H1 (cell line): ENCODE measurements around the gene NDUFAF3. TPM values are rescaled to one million over a fixed set of nuclear protein-coding genes. Genes with fewer than 3 reads are reported as not detected.

Source experiments
- CTCF ChIA-PET: fragments of 300-600 bp; sonication (Branson Sonifier 250); formaldehyde crosslinking; loops from one replicate; lab custom pipeline; 2021; ENCODE audit not compliant: partially characterized antibody; lab: Charles Lee
- POLR2A ChIA-PET: fragments of 300-600 bp; sonication (Branson Sonifier 250); formaldehyde crosslinking; loops from one replicate; lab custom pipeline; 2021; ENCODE audit warnings: inconsistent platforms; ENCODE audit not compliant: partially characterized antibody; lab: Charles Lee
- DNase-seq, 2 experiments: peaks; one replicate each; pipeline versions ENCODE4 v3.0.0 to v3.0.0-alpha.2; 2010 to 2022; ENCODE audit warnings: low spot score in 2 of 2, low read depth in 1 of 2, mixed read lengths in 1 of 2
- FAIRE-seq: peaks from 2 replicates; lab custom pipeline; 2011; peaks lifted over from hg19 to GRCh38; lab: Jason Lieb, UNC
- H2AFZ ChIP-seq: 2 replicates; pipeline ENCODE4 v1.8.1; 2012; ENCODE audit warnings: low read length, inconsistent platforms
- H2AK5ac ChIP-seq: 2 replicates; pipeline ENCODE4 v1.6.1; 2013; ENCODE audit warnings: low read depth, low read length
- H2BK120ac ChIP-seq: replicated peaks from 2 replicates; pipeline ENCODE3; 2013; ENCODE audit warnings: low read depth, low read length, inconsistent platforms
- H2BK12ac ChIP-seq: 2 replicates; pipeline ENCODE4 v1.6.1; 2013; ENCODE audit warnings: low read depth, low read length
- H2BK15ac ChIP-seq: 2 replicates; pipeline ENCODE4 v1.6.1; 2013; ENCODE audit warnings: low read length
- H2BK20ac ChIP-seq: 2 replicates; pipeline ENCODE4 v1.6.1; 2013; ENCODE audit warnings: low read length
- H2BK5ac ChIP-seq: 2 replicates; pipeline ENCODE4 v1.6.1; 2013; ENCODE audit warnings: low read depth, low read length
- H3K14ac ChIP-seq: 2 replicates; pipeline ENCODE4 v1.6.1; 2013; ENCODE audit warnings: inconsistent platforms; ENCODE audit not compliant: insufficient read length
- H3K18ac ChIP-seq: 2 replicates; pipeline ENCODE4 v1.6.1; 2013; ENCODE audit warnings: low read length; ENCODE audit errors: extremely low read depth
- H3K23ac ChIP-seq: 2 replicates; pipeline ENCODE4 v1.6.1; 2013; ENCODE audit warnings: inconsistent platforms; ENCODE audit not compliant: insufficient read length
- H3K23me2 ChIP-seq: 2 replicates; pipeline ENCODE4 v1.6.1; 2013; ENCODE audit warnings: low read depth, low read length
- H3K27ac ChIP-seq: 2 replicates; pipeline ENCODE4 v1.6.1; 2011; ENCODE audit warnings: low read depth, low read length, inconsistent platforms
- H3K27me3 ChIP-seq, 4 experiments: replicated peaks in 1 of 4; 1 replicate in 1 of 4; 2 replicates in 3 of 4; pipeline versions ENCODE4 v1.6.1 to v1.8.1; 2011 to 2013; ENCODE audit warnings: low read length in 3 of 4, mild to moderate bottlenecking in 3 of 4, inconsistent platforms in 2 of 4, mixed read lengths in 2 of 4, moderate library complexity in 1 of 4; ENCODE audit not compliant: control insufficient read depth in 3 of 4, insufficient read depth in 3 of 4; ENCODE audit errors: extremely low read depth in 1 of 4
- H3K36me3 ChIP-seq, 4 experiments: 2 replicates each; pipeline versions ENCODE4 v1.6.1 to v1.8.1; 2011 to 2013; ENCODE audit warnings: mild to moderate bottlenecking in 4 of 4, low read length in 3 of 4, moderate library complexity in 2 of 4, control low read depth in 1 of 4, inconsistent platforms in 1 of 4; ENCODE audit not compliant: insufficient read depth in 4 of 4, control insufficient read depth in 2 of 4
- H3K4ac ChIP-seq: replicated peaks from 2 replicates; pipeline ENCODE3; 2013; ENCODE audit warnings: low read length, low read depth, mixed read lengths, inconsistent platforms; ENCODE audit not compliant: insufficient read length
- H3K4me1 ChIP-seq, 4 experiments: replicated peaks in 1 of 4; 1 replicate in 1 of 4; 2 replicates in 3 of 4; pipeline versions ENCODE4 v1.6.1 to v1.8.1; 2011 to 2013; ENCODE audit warnings: low read length in 3 of 4, inconsistent platforms in 2 of 4, mixed read lengths in 1 of 4; ENCODE audit not compliant: insufficient read depth in 4 of 4, control insufficient read depth in 3 of 4
- H3K4me2 ChIP-seq, 2 experiments: 2 replicates each; pipeline versions ENCODE4 v1.6.1 to v1.8.1; 2011 to 2013; ENCODE audit warnings: low read depth in 2 of 2, low read length in 2 of 2, control low read depth in 1 of 2, inconsistent platforms in 1 of 2, mild to moderate bottlenecking in 1 of 2; ENCODE audit not compliant: insufficient read depth in 1 of 2
- H3K4me3 ChIP-seq, 4 experiments: fragments of 200-600, 300-600 bp in 1 of 4; sonication (generic), shearing (Covaris generic), sonication (Bioruptor Twin) in 1 of 4; 2 replicates each; pipeline versions ENCODE4 v1.5.1 to v1.8.1; 2011 to 2016; ENCODE audit warnings: low read length in 4 of 4, low read depth in 3 of 4, control low read depth in 2 of 4, inconsistent platforms in 2 of 4, mild to moderate bottlenecking in 2 of 4, mixed read lengths in 1 of 4, moderate library complexity in 1 of 4; ENCODE audit not compliant: insufficient read depth in 2 of 4; ENCODE audit errors: extremely low read depth in 1 of 4
- H3K56ac ChIP-seq: replicated peaks from 2 replicates; pipeline ENCODE3; 2013; ENCODE audit warnings: low read depth, mild to moderate bottlenecking, mixed read lengths, low read length, inconsistent platforms; ENCODE audit not compliant: insufficient read length
- H3K79me1 ChIP-seq: 2 replicates; pipeline ENCODE4 v1.6.1; 2013; ENCODE audit warnings: low read depth, low read length, control low read depth
- H3K79me2 ChIP-seq, 2 experiments: 2 replicates each; pipeline versions ENCODE4 v1.6.1 to v1.8.1; 2012 to 2013; ENCODE audit warnings: low read length in 2 of 2, mild to moderate bottlenecking in 2 of 2, inconsistent platforms in 1 of 2; ENCODE audit not compliant: insufficient read depth in 2 of 2, control insufficient read depth in 1 of 2
- H3K9ac ChIP-seq, 4 experiments: replicated peaks in 1 of 4; 1 replicate in 1 of 4; 2 replicates in 3 of 4; pipeline versions ENCODE4 v1.6.1 to v1.8.1; 2011 to 2013; ENCODE audit warnings: low read depth in 3 of 4, low read length in 3 of 4, control low read depth in 2 of 4, mild to moderate bottlenecking in 2 of 4, moderate library complexity in 2 of 4, inconsistent platforms in 1 of 4; ENCODE audit errors: extremely low read depth in 1 of 4
- H3K9me3 ChIP-seq, 2 experiments: 2 replicates each; pipeline versions ENCODE4 v1.6.1 to v1.8.1; 2012 to 2013; ENCODE audit warnings: mild to moderate bottlenecking in 2 of 2, moderate library complexity in 2 of 2, control low read depth in 1 of 2, inconsistent platforms in 1 of 2, low read depth in 1 of 2, low read length in 1 of 2, mixed read lengths in 1 of 2; ENCODE audit not compliant: insufficient read depth in 2 of 2
- H4K20me1 ChIP-seq, 2 experiments: replicated peaks in 1 of 2; 2 replicates each; pipeline versions ENCODE3 to v1.8.1; 2011 to 2013; ENCODE audit warnings: inconsistent platforms in 2 of 2, low read length in 2 of 2, mild to moderate bottlenecking in 1 of 2; ENCODE audit not compliant: insufficient read depth in 2 of 2, control insufficient read depth in 1 of 2
- H4K5ac ChIP-seq: 2 replicates; pipeline ENCODE4 v1.6.1; 2013; ENCODE audit warnings: low read length, low read depth, mixed read lengths, inconsistent platforms; ENCODE audit not compliant: insufficient read length
- H4K8ac ChIP-seq: 2 replicates; pipeline ENCODE4 v1.8.0; 2013; ENCODE audit warnings: mild to moderate bottlenecking, moderate library complexity, low read length, inconsistent platforms; ENCODE audit not compliant: insufficient read depth; ENCODE audit errors: extremely low read depth
- H4K91ac ChIP-seq: replicated peaks from 2 replicates; pipeline ENCODE3; 2013; ENCODE audit warnings: low read length, mixed read lengths, inconsistent platforms; ENCODE audit not compliant: insufficient read length
- CHD2 ChIP-seq: IDR thresholded peaks from 2 replicates; pipeline ENCODE4 v1.6.1; 2012; ENCODE audit warnings: low read length, improper control_type of control experiment
- CREB1 ChIP-seq: IDR thresholded peaks from 2 replicates; pipeline ENCODE4 v1.6.1; 2012; ENCODE audit warnings: inconsistent platforms
- JUN ChIP-seq: IDR thresholded peaks from 2 replicates; pipeline ENCODE4 v1.6.1; 2011; ENCODE audit warnings: low read depth, mild to moderate bottlenecking, improper control_type of control experiment, low read length
- KDM4A ChIP-seq: IDR thresholded peaks from one replicate; pipeline ENCODE4 v1.7.1; 2012; ENCODE audit warnings: low read depth, mild to moderate bottlenecking, moderate library complexity, low read length, inconsistent platforms; ENCODE audit not compliant: severe bottlenecking
- KDM5A ChIP-seq: fragments of 200-600 bp; IDR thresholded peaks from 2 replicates; pipeline ENCODE4 v1.7.1; 2012; ENCODE audit warnings: mild to moderate bottlenecking, low read length, inconsistent platforms, mixed read lengths
- PHF8 ChIP-seq: fragments of 200-600 bp; sonication (generic); conservative IDR thresholded peaks from 2 replicates; pipeline ENCODE4 v1.7.1; 2012; ENCODE audit warnings: low read depth, mild to moderate bottlenecking, inconsistent platforms, low read length, moderate library complexity
- POU5F1 ChIP-seq: IDR thresholded peaks from 2 replicates; pipeline ENCODE4 v1.6.1; 2011; ENCODE audit warnings: low read depth, mild to moderate bottlenecking, low read length, moderate library complexity
- RAD21 ChIP-seq, 2 experiments: IDR thresholded peaks in 1 of 2; conservative IDR thresholded peaks in 1 of 2; 2 replicates each; pipeline ENCODE4 v1.6.1; 2011; ENCODE audit warnings: low read depth in 2 of 2, low read length in 2 of 2, improper control_type of control experiment in 1 of 2, inconsistent platforms in 1 of 2, mild to moderate bottlenecking in 1 of 2, moderate library complexity in 1 of 2
- SUZ12 ChIP-seq: fragments of 200-600 bp; sonication (generic); IDR thresholded peaks from 2 replicates; pipeline ENCODE4 v1.6.1; 2012; ENCODE audit warnings: mild to moderate bottlenecking, inconsistent platforms, low read length, moderate library complexity, mixed read lengths
- TAF7 ChIP-seq: optimal IDR thresholded peaks from 2 replicates; pipeline ENCODE3; 2011; ENCODE audit warnings: low read depth, mild to moderate bottlenecking, inconsistent platforms, low read length, moderate library complexity, borderline replicate concordance
- YY1 ChIP-seq: IDR thresholded peaks from 2 replicates; pipeline ENCODE4 v1.6.1; 2011; ENCODE audit warnings: low read depth, mild to moderate bottlenecking, low read length
- WGBS, 2 experiments: shearing (Covaris generic) in 1 of 2; methylation state at CpG; one replicate each; pipeline versions ENCODE4 v1.1.6 to v1.1.7; 2013 to 2015; ENCODE audit warnings: low lambda C conversion rate in 2 of 2, mixed read lengths in 2 of 2, inconsistent platforms in 1 of 2, low coverage in 1 of 2, missing lambda C conversion rate in 1 of 2; ENCODE audit not compliant: insufficient replicate concordance in 2 of 2, insufficient coverage in 1 of 2, insufficient read length in 1 of 2; ENCODE audit errors: extremely low coverage in 1 of 2, missing lambda C conversion rate in 1 of 2; 5-methylcytosine and 5-hydroxymethylcytosine counted together
- polyA plus RNA-seq, 7 experiments: library from polyadenylated mRNA; depleted of rRNA in 3 of 7; stranded (reverse) in 5 of 7; unstranded in 2 of 7; fragments of >200 nt in 5 of 7; fragments of 200-250 nt in 2 of 7; gene quantifications; 1 replicate in 5 of 7; 2 replicates in 1 of 7; 4 replicates in 1 of 7; pipeline versions ENCODE4 v1.2.1 to v1.2.3, GENCODE V29; 2011 to 2013; ENCODE audit warnings: missing spikeins in 2 of 7, mixed read lengths in 2 of 7
- total RNA-seq: library from RNA; stranded (reverse); fragmentation: NEBNext Ultra II Directional; extraction: Animal tissue kit (Norgen Biotek cat#: 25700); gene quantifications from 2 replicates; pipeline ENCODE4 v1.2.1, GENCODE V29; 2021

The NDUFAF3 gene
- total and polyA plus RNA-seq, 2 of the 8 experiments (the other 6 are each of a cell fraction or from before 2014, with no cell fraction given): 27.8 to 45.5 TPM

GRCh38 chr3:48974076-48974864, 47.7 kb upstream of the NDUFAF3 start:
- no peaks in the 10 kb centered on the region for H3K27me3 ChIP-seq
- no peak overlapping the region for H2BK5ac ChIP-seq
- H3K4me1 ChIP-seq: no peaks in the 10 kb centered on the region
- no peak overlapping the region for H2BK20ac ChIP-seq
- no peak overlapping the region for H2BK15ac ChIP-seq
- no peaks in the 10 kb centered on the region for H3K23me2 ChIP-seq
- H3K9ac ChIP-seq: no peak overlapping the region
- no peak overlapping the region for H2BK12ac ChIP-seq
- H3K4me3 ChIP-seq: no peak overlapping the region
- DNase-seq: no peak
- no peak overlapping the region for H2AFZ ChIP-seq
- H3K36me3 ChIP-seq: peaks cover 27 to 85% (median 63%) of the 10 kb centered on the region in 4 experiments
- no peak overlapping the region for H3K4ac ChIP-seq
- H2AK5ac ChIP-seq: no peak overlapping the region
- H3K14ac ChIP-seq: no peak overlapping the region
- H3K79me1 ChIP-seq: no peaks in the 10 kb centered on the region
- H3K23ac ChIP-seq: no peak overlapping the region
- FAIRE-seq: no peak
- no peak overlapping the region for H3K27ac ChIP-seq
- H4K20me1 ChIP-seq: no peaks in the 10 kb centered on the region
- no peaks in the 10 kb centered on the region for H3K9me3 ChIP-seq
- no peak overlapping the region for H4K8ac ChIP-seq
- H3K4me2 ChIP-seq: no peak overlapping the region
- H4K91ac ChIP-seq: no peak overlapping the region
- no peaks in the 10 kb centered on the region for H3K79me2 ChIP-seq
- TF ChIP-seq TAF7 (no peak), YY1 (no peak), JUN (no peak), SUZ12 (no peak), CREB1 (no peak), PHF8 (no peak), CHD2 (no peak), RAD21 (IDR thresholded peaks at IDR 0.05 in 1 of 2, conservative IDR thresholded peaks at IDR 0.05 in 1 of 2; ENCODE audit: low read depth in 2 of 2, low read length in 2 of 2) (no peak), KDM4A (no peak), KDM5A (no peak), POU5F1 (no peak)
- H3K56ac ChIP-seq: no peak overlapping the region
- CTCF ChIA-PET: interaction anchor here (0.8 to 2.6 kb wide), 4 partner anchors 13 to 238 kb away, joined by 3 to 15 read pairs (median 4); no protein-coding TSS in a partner anchor
- no peak overlapping the region for H4K5ac ChIP-seq
- 95% methylated on average over 10 of the region's 10 CpGs; no CpG with 5 or more reads in 1 of the 2 experiments for WGBS, 2 experiments
- POLR2A ChIA-PET: interaction anchor here (1.5 to 2.6 kb wide), 4 partner anchors 9 to 17 kb away, joined by 3 to 11 read pairs (median 7); no protein-coding TSS in a partner anchor
- no peak overlapping the region for H3K18ac ChIP-seq
- no peak overlapping the region for H2BK120ac ChIP-seq
